GM12878 (cell line): ENCODE results near the gene ANGEL1. TPM values are rescaled to one million over a fixed set of nuclear protein-coding genes. Genes with fewer than 3 reads are reported as not detected.

Experiments
- ATAC-seq: fragments of 200-7000 bp; cut with Tn5 transposase; 3 replicates; pipeline ENCODE4 v1.9.1; 2020; ENCODE audit warnings: mild to moderate bottlenecking, moderate library complexity
- BruUV-seq: library from RNA; stranded (reverse); fragments of 400-500 nt; replicated peaks from 2 replicates; lab custom pipeline; 2021; lab: Mats Ljungman, UMichigan
- CTCF ChIA-PET: fragments of 300-600 bp; sonication (Branson Sonifier 250); formaldehyde crosslinking; extraction: SDS; loops from one replicate; lab custom pipeline; 2021; ENCODE audit warnings: inconsistent platforms; lab: Yijun Ruan, JAX
- POLR2A ChIA-PET: fragments of 350-600 bp; formaldehyde crosslinking; extraction: SDS; loops from one replicate; lab custom pipeline; 2021; ENCODE audit warnings: inconsistent platforms; lab: Charles Lee
- RAD21 ChIA-PET: fragments of 300-600 bp; sonication (Branson Sonifier 250); formaldehyde crosslinking; loops from one replicate; lab custom pipeline; 2023; ENCODE audit warnings: antibody characterized with exemption; ENCODE audit not compliant: unreplicated experiment; lab: Charles Lee
- SMC1A ChIA-PET: fragments of 300-600 bp; sonication (Branson Sonifier 250); formaldehyde crosslinking; loops from one replicate; lab custom pipeline; 2023; ENCODE audit not compliant: unreplicated experiment, uncharacterized antibody; lab: Charles Lee
- DNase-seq: peaks from one replicate; pipeline ENCODE4 v3.0.0-alpha.2; 2011; ENCODE audit warnings: low read depth, low spot score
- FAIRE-seq: peaks from 3 replicates; lab custom pipeline; 2011; peaks lifted over from hg19 to GRCh38; lab: Jason Lieb, UNC
- H2AFZ ChIP-seq: 2 replicates; pipeline ENCODE4 v1.6.0; 2011; ENCODE audit warnings: low read depth, low read length, control low read depth; ENCODE audit not compliant: control insufficient read depth
- H3K27ac ChIP-seq: 2 replicates; pipeline ENCODE4 v1.5.1; 2011; ENCODE audit warnings: control low read depth; ENCODE audit not compliant: control insufficient read depth, insufficient read depth
- H3K27me3 ChIP-seq, 2 experiments: replicated peaks in 1 of 2; 2 replicates each; pipeline versions ENCODE4 v1.6.0 to v1.6.1; 2011; ENCODE audit warnings: low read length in 1 of 2; ENCODE audit not compliant: control insufficient read depth in 2 of 2, insufficient read depth in 2 of 2
- H3K36me3 ChIP-seq, 2 experiments: 2 replicates each; pipeline ENCODE4 v1.5.1; 2011; ENCODE audit warnings: low read length in 1 of 2; ENCODE audit not compliant: control insufficient read depth in 2 of 2, insufficient read depth in 2 of 2
- H3K4me1 ChIP-seq: 2 replicates; pipeline ENCODE4 v1.6.1; 2011; ENCODE audit warnings: mild to moderate bottlenecking, low read length, moderate library complexity, mixed read lengths; ENCODE audit not compliant: control insufficient read depth, insufficient read depth
- H3K4me2 ChIP-seq: 2 replicates; pipeline ENCODE4 v1.6.0; 2011; ENCODE audit warnings: control low read depth; ENCODE audit not compliant: control insufficient read depth, insufficient read depth
- H3K4me3 ChIP-seq: fragments of 200-600 bp; sonication (generic); 2 replicates; pipeline ENCODE4 v1.5.1; 2016
- H3K79me2 ChIP-seq: 2 replicates; pipeline ENCODE4 v1.6.0; 2011; ENCODE audit warnings: low read length; ENCODE audit not compliant: control insufficient read depth, insufficient read depth
- H3K9ac ChIP-seq: 2 replicates; pipeline ENCODE4 v1.8.0; 2011; ENCODE audit warnings: low read length, control low read depth, mixed read lengths; ENCODE audit not compliant: control insufficient read depth, insufficient read depth
- H3K9me3 ChIP-seq: replicated peaks from 3 replicates; pipeline ENCODE4 v1.5.1; 2011; ENCODE audit warnings: mild to moderate bottlenecking, low read length; ENCODE audit not compliant: control insufficient read depth, insufficient read depth
- H4K20me1 ChIP-seq: 2 replicates; pipeline ENCODE4 v1.6.0; 2011; ENCODE audit not compliant: control insufficient read depth, insufficient read depth
- CEBPB ChIP-seq, 2 experiments: fragments of 150-350 bp in 1 of 2; IDR thresholded peaks; 2 replicates each; pipeline ENCODE4 v1.6.1; 2012 to 2014; ENCODE audit warnings: low read depth in 2 of 2, low read length in 2 of 2, borderline replicate concordance in 1 of 2, inconsistent platforms in 1 of 2
- GABPA ChIP-seq: IDR thresholded peaks from 2 replicates; pipeline ENCODE4 v1.6.1; 2014; ENCODE audit warnings: antibody characterized with exemption, low read depth, mild to moderate bottlenecking, inconsistent platforms
- IRF3 ChIP-seq: fragments of 450-650 bp; IDR thresholded peaks from 2 replicates; pipeline ENCODE4 v1.6.1; 2014; ENCODE audit warnings: mild to moderate bottlenecking
- MYC ChIP-seq: IDR thresholded peaks from 2 replicates; pipeline ENCODE4 v1.6.1; 2011; ENCODE audit warnings: mild to moderate bottlenecking, low read length, moderate library complexity, inconsistent platforms; ENCODE audit not compliant: insufficient read depth, insufficient replicate concordance, insufficient read length, severe bottlenecking
- POU2F2 ChIP-seq: IDR thresholded peaks from 3 replicates; pipeline ENCODE4 v1.6.1; 2011; ENCODE audit warnings: low read depth, mild to moderate bottlenecking, low read length, borderline replicate concordance
- RCOR1 ChIP-seq: conservative IDR thresholded peaks from 2 replicates; pipeline ENCODE4 v1.6.1; 2012; ENCODE audit warnings: low read depth, low read length, improper control_type of control experiment
- SMC3 ChIP-seq: IDR thresholded peaks from 2 replicates; pipeline ENCODE4 v1.6.1; 2011; ENCODE audit warnings: low read length, improper control_type of control experiment, borderline replicate concordance
- TCF7 ChIP-seq: IDR thresholded peaks from 2 replicates; pipeline ENCODE4 v1.6.1; 2014; ENCODE audit warnings: antibody characterized with exemption, borderline replicate concordance
- ZBTB4 ChIP-seq: fragments of 450-650 bp; formaldehyde crosslinking; IDR thresholded peaks from 2 replicates; pipeline ENCODE4 v1.4.0; 2022; ENCODE audit warnings: mild to moderate bottlenecking, moderate library complexity
- ZZZ3 ChIP-seq: IDR thresholded peaks from 2 replicates; pipeline ENCODE4 v1.6.1; 2011; ENCODE audit warnings: low read depth; ENCODE audit not compliant: control insufficient read depth, insufficient read length
- whole genome bisulfite sequencing: methylation state at CpG from one replicate; pipeline ENCODE4 v1.1.6; 2016; ENCODE audit warnings: low lambda C conversion rate; ENCODE audit not compliant: insufficient replicate concordance, insufficient coverage; ENCODE audit errors: missing lambda C conversion rate; 5-methylcytosine and 5-hydroxymethylcytosine counted together
- in situ Hi-C: fragments of 300-500 bp; cut with MboI; formaldehyde crosslinking; loops from 9 replicates; pipeline ENCODE4 v1.14.3; 2018; ENCODE audit warnings: mixed read lengths
- intact Hi-C: fragments of 100-400 bp; cut with micrococcal nuclease; formaldehyde crosslinking; loops from one replicate; pipeline ENCODE4 v1.14.2; 2022; ENCODE audit not compliant: unreplicated experiment
- polyA plus RNA-seq, 11 experiments: library from polyadenylated mRNA; depleted of rRNA in 4 of 11; unstranded in 6 of 11; stranded (reverse) in 5 of 11; fragments of >200 nt; fragmentation: Nextera tagmentation in 4 of 11; fragmentation: Illumina TruSeq in 1 of 11; extraction: Ambion mirVana in 4 of 11; extraction: Trizol in 1 of 11; gene quantifications; 1 replicate in 1 of 11; 2 replicates in 10 of 11; pipeline versions ENCODE4 v1.2.1 to v1.2.3, GENCODE V29; 2011 to 2016; ENCODE audit warnings: inconsistent platforms in 2 of 11, missing spikeins in 2 of 11, low read depth in 1 of 11
- total RNA-seq, 4 experiments: library from RNA; depleted of rRNA in 3 of 4; stranded (reverse); fragments of >200 nt in 3 of 4; fragmentation: Illumina TruSeq in 1 of 4; extraction: Trizol in 1 of 4; gene quantifications; 2 replicates each; pipeline versions ENCODE4 v1.2.1 to v1.2.3, GENCODE V29; 2013 to 2021
- TF ChIP-seq, protein P1 (sequence below): IDR thresholded peaks from 2 replicates; pipeline ENCODE4 v1.6.1; 2012; ENCODE audit warnings: low read depth, low read length, improper control_type of control experiment

ANGEL1 gene
- total and polyA plus RNA-seq, 10 of the 15 experiments (the other 5 are each of a cell fraction or from before 2014, with no cell fraction given) = 1.7 to 29.7 (median 12.3) TPM

DNA sequence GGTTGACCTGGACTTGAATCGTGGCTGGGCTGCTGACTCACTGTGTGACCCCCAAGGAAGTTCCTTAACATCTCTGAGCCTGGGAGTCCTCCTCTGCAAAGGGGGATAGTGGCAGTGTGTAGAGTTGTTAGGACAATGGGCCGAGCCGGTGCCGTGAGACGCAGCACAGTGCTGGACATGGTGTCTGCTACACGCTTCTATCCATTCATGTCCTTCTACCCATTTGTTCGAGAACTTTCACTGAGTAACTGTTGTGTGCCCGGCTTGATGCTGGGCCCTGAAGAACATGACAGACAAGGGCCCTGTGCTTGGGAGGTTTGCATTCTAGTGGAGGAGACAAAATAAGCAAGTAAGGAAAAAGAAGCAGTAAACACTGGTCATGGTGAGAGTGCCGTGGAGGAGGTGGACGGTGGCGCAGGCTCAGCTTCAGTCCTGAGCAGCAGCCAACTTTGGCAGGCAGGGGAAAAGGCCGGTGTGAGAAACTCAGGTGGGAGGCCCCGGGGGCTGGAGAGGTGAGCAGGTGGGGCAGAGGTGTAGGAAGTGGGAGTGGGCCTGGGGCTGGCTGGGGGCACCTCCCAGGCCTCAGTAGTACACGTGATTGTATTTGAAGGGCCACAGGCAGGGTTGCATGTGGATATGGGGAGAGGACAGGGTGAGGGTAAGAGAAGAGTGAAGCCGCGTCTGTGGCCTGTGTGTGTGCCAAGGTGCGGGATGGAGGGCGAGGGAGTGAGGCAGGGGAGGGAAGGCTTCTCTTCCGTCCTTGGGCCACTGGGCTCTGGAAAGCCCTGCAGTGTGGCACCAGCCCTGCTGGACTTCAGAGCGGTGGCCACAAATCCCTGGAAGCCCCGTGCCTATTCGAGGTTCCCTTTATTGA, 37.6 kb downstream of the ANGEL1 start (continued):
- TF ChIP-seq RCOR1 (no peak), GABPA (no peak)
- TF ChIP-seq, protein P1, sequence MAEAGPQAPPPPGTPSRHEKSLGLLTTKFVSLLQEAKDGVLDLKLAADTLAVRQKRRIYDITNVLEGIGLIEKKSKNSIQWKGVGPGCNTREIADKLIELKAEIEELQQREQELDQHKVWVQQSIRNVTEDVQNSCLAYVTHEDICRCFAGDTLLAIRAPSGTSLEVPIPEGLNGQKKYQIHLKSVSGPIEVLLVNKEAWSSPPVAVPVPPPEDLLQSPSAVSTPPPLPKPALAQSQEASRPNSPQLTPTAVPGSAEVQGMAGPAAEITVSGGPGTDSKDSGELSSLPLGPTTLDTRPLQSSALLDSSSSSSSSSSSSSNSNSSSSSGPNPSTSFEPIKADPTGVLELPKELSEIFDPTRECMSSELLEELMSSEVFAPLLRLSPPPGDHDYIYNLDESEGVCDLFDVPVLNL = no peak

DNA sequence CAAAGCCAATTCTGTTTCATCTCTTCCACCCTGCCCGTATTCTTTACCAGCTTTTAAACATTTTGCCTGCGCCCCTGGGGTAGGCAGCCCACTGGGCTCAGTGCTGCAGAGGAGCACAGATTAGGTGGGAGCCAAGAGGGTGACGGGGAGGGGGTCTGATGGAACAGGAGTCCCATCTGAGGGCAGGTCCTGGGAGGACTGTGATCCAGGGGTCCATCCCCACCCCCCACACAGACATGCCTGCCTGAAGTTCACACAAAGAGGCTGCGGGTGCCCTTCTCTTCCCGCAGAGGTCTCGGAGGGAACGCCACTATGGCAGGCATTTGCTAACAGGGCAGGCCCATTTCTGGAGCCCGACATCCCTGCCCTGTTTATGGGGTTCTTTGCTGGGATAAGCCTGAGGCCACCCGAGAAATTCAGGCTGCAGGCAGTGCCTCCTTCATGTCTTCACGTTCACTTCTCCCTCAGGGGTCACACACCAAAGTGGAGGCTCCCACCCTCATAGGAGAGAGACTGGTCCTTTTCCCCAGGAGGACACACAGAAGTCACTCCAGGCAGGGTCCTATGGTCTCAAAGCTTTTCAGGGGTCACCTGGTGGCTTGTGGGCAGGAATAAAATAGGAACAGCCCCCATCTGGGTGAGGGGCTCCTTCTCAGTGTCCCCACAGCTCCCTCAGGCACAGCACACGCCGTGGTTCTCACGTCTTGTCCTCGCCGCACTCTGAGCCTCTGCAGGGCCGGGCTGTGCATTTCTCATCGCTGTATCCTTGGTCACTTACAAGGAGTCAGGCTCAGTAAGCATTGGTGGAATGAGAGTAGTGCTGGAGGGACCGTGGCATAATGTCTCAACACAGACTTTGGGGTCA, 38.5 kb downstream of the ANGEL1 start:
- BruUV-seq = no TSS peak
- Histone ChIP-seq H3K79me2 (no peaks in the 10 kb centered on the region), H3K4me1 (no peaks in the 10 kb centered on the region), H3K27me3 (no peaks in the 10 kb centered on the region), H3K9ac (no peak overlapping the region), H3K4me3 (no peak overlapping the region), H4K20me1 (no peaks in the 10 kb centered on the region; the same call in 1 of the 2 replicates), H2AFZ (no peak overlapping the region), H3K27ac (no peak overlapping the region), H3K9me3 (no peaks in the 10 kb centered on the region), H3K36me3 (no peaks in the 10 kb centered on the region), H3K4me2 (no peak overlapping the region)
- ChIA-PET RAD21 (no interaction called here), SMC1A (no interaction called here), POLR2A (no interaction called here), CTCF (interaction anchor here (1.7 kb wide), 1 partner anchor 63 kb away, joined by 8 read pairs; no protein-coding TSS in a partner anchor)
- intact Hi-C loops = no loop called here
- in situ Hi-C loops = no loop called here
- WGBS = 64% methylated on average over 18 of the region's 18 CpGs
- FAIRE-seq (no peak), ATAC-seq (no peak), DNase-seq (no peak)
- TF ChIP-seq MYC (no peak), POU2F2 (no peak), ZBTB4 (CRISPR knock-in tag) (no peak), TCF7 (no peak), IRF3 (no peak), CEBPB (IDR thresholded peaks at IDR 0.05; ENCODE audit: borderline replicate concordance in 1 of 2, low read depth in 2 of 2, low read length in 2 of 2) (no peak), SMC3 (no peak), ZZZ3 (no peak)
